SK-N-MC (cell line): ENCODE measurements around the gene ADGRF3.
A peak's percentile ranks its signal among the peaks of the same experiment; 100 is the strongest.

Source experiments
- DNase-seq: peaks from one replicate; pipeline ENCODE4 v3.0.0-alpha.2; 2011; ENCODE audit warnings: low read depth, low spot score
- H3K27ac ChIP-seq: fragments of 200-600 bp; sonication (generic); 2 replicates; pipeline ENCODE4 v1.5.1; 2016; ENCODE audit warnings: mixed run types
- H3K36me3 ChIP-seq: fragments of 200-600 bp; sonication (generic); 2 replicates; pipeline ENCODE4 v1.6.1; 2017; ENCODE audit warnings: antibody characterized with exemption, low read length, mixed read lengths; ENCODE audit not compliant: insufficient read depth
- H3K4me3 ChIP-seq: fragments of 200-600 bp; sonication (generic); 2 replicates; pipeline ENCODE4 v1.5.1; 2016
- H3K9ac ChIP-seq: fragments of 200-600 bp; sonication (generic); 2 replicates; pipeline ENCODE4 v1.8.0; 2017; ENCODE audit warnings: mixed run types, mixed read lengths; ENCODE audit not compliant: insufficient read length
- H3K9me3 ChIP-seq: fragments of 200-600 bp; sonication (generic); 2 replicates; pipeline ENCODE4 v1.6.1; 2017; ENCODE audit warnings: low read depth, mild to moderate bottlenecking, antibody characterized with exemption, low read length, moderate library complexity, mixed read lengths
- EZH2 ChIP-seq: fragments of 200-600 bp; sonication (generic); IDR thresholded peaks from one replicate; pipeline ENCODE4 v1.6.1; 2017; ENCODE audit warnings: antibody characterized with exemption
- FOXP2 ChIP-seq: optimal IDR thresholded peaks from 2 replicates; pipeline ENCODE3; 2011; ENCODE audit warnings: mild to moderate bottlenecking, moderate library complexity; ENCODE audit not compliant: insufficient read depth; ENCODE audit errors: extremely low read length, control extremely low read depth
- POLR2AphosphoS5 ChIP-seq: IDR thresholded peaks from 2 replicates; pipeline ENCODE4 v1.6.1; 2012; ENCODE audit warnings: mild to moderate bottlenecking, low read depth, low read length, borderline replicate concordance

The ADGRF3 gene

DNA sequence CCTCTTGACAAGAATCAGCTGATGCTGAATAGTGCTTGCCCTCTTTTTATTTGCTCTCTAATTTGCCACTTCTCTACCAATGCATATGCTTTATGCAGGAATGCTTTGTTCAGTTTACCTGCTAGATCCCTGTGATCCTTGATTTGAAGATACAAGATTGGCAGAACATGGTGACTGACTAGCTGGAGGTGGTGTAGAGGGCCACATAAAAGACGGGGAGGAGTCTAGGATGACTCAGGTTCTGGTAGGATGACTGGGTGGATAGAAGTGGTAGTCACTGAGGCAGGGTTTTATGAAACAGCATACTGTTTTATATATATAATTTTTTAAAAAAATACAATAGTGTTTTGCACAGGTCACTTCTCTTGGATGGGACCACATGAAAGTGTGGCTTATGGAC is 6.3 kb upstream of the ADGRF3 start:
- DNase-seq: no peak
- no peaks in the 10 kb centered on the region for H3K9me3 ChIP-seq
- H3K27ac ChIP-seq: no peak overlapping the region
- no peak for TF ChIP-seq POLR2AphosphoS5
- TF ChIP-seq FOXP2: no peak
- no peak for TF ChIP-seq EZH2
- peaks cover 19% of the 10 kb centered on the region for H3K36me3 ChIP-seq
- no peak overlapping the region for H3K9ac ChIP-seq
- H3K4me3 ChIP-seq: no peak overlapping the region

DNA sequence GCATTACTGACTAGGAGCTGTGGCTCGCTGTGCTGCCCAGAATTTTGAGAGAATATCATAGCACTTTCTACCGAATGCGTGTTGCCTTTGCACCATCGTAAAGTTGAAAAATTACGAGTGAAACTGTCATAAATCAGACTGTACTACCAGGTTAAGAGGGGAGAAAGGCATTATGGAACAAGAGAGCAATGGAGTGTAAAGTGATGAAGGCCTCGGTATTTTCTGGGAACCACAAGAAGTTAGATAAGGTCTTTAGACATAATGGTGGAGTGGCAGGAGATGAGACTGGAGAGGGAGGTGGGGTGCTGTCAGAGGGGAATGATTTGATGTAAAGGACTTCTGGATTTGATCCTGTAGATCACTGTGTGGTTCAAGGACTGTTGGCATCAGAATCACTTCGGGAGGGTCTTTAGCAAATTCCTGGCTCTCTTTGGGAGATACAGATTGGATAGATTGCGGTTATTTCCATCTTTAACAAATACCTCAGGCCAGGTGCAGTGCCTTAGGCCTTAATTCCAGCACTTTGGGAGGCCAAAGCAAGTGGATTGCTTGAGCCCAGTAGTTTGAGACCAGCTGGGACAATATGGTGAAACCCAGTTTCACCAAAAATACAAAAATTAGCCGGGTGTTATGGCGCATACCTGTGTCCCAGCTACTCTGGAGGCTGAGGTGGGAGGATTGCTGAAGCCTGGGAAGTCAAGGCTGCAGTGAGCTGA is 4.9 kb upstream of the ADGRF3 start:
- DNase-seq: no peak
- TF ChIP-seq EZH2 (no peak), POLR2AphosphoS5 (no peak), FOXP2 (no peak)
- Histone ChIP-seq H3K9ac (no peak overlapping the region), H3K36me3 (peaks cover 12% of the 10 kb centered on the region), H3K9me3 (no peaks in the 10 kb centered on the region), H3K4me3 (no peak overlapping the region), H3K27ac (no peak overlapping the region)

DNA sequence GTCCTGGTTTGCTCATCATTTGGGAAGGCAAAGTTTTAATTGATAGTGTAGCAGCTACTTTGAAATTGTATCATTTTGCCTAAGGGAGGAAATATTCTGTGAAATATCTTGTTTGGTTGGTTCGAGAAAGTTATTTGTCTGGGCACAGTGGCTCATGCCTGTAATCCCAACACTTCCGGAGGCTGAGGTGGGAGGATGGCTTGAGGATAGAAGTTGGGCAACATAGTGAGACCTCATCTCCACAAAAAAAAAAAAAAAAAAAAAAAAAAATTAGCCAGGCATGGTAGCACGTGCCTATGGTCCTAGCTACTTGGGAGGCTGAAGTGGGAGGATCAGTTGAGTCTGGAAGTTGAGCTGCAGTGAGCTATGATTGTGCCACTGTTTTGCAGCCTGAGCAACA is 3.1 kb upstream of the ADGRF3 start:
- TF ChIP-seq EZH2: no peak
- TF ChIP-seq FOXP2: no peak
- TF ChIP-seq POLR2AphosphoS5: no peak
- H3K4me3 ChIP-seq: no peak overlapping the region
- no peak for DNase-seq
- H3K36me3 ChIP-seq: peaks cover 12% of the 10 kb centered on the region
- no peaks in the 10 kb centered on the region for H3K9me3 ChIP-seq
- H3K27ac ChIP-seq: no peak overlapping the region
- no peak overlapping the region for H3K9ac ChIP-seq

- DNase-seq: no peak
- peaks cover 3% of the 10 kb centered on the region; the same call in 1 of the 2 replicates for H3K36me3 ChIP-seq
- TF ChIP-seq EZH2 (no peak), FOXP2 (no peak), POLR2AphosphoS5 (no peak)
- peak overlapping the region; percentile 98 for H3K4me3 ChIP-seq
- H3K27ac ChIP-seq: no peak overlapping the region
- H3K9ac ChIP-seq: peak overlapping the region; percentile 89
- H3K9me3 ChIP-seq: no peaks in the 10 kb centered on the region
These were observed 787 bp upstream of the ADGRF3 start for GRCh38 chr2:26347286-26347865.

DNA sequence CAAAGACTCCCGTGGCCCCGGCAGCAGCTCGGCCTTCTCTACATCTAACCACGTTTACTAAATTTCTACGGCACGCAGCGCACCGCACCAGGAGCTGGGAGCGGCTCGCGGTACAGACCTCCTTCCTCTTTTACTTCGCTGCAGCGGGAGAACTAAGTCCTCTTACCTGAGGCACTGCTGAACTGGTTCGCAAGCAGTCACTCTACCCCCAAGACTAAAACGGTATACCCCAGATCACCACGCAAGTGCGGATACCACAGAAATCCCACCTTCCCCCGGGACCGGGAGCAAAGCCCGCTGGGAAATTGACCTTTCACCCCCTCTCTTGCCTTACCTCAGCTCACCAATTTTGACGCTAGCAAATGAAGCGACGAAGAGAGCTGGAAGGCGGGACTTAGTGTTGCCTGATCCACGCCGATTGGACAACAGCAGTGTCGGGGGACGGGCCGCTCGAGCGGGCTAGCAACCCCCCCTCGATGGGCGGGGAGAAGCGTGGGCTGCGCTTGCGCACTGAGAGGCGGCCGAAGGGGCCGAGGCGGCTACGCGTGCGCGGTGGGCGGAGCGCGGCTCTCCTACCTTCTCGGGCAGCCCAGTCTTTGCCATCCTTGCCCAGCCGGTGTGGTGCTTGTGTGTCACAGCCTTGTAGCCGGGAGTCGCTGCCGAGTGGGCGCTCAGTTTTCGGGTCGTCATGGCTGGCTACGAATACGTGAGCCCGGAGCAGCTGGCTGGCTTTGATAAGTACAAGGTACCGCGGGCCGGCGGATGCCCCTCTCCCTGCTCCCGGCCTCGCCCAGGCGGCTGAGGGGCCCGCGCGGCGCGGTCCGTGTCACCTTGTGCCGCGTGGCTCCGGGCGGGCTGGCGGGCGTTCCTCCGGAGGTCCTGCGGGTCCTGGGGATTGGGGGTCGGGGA is 790 bp downstream of the ADGRF3 start, which contains the start of gene SELENOI:
Gene SELENOI (plus strand): TSS at position 599 of the 909 bp plus-strand sequence. CDS start 90 bp downstream, at position 689.
- Histone ChIP-seq H3K36me3 (peaks cover 3% of the 10 kb centered on the region; the same call in 1 of the 2 replicates), H3K4me3 (peak within 1 kb of the TSS; percentile 98), H3K9me3 (no peaks in the 10 kb centered on the region), H3K9ac (peak within 1 kb of the TSS; percentile 95), H3K27ac (peak within 1 kb of the TSS; percentile 83)
- peak; percentile 100 for DNase-seq
- TF ChIP-seq FOXP2: no peak
- peak; percentile 97 for TF ChIP-seq POLR2AphosphoS5

DNA sequence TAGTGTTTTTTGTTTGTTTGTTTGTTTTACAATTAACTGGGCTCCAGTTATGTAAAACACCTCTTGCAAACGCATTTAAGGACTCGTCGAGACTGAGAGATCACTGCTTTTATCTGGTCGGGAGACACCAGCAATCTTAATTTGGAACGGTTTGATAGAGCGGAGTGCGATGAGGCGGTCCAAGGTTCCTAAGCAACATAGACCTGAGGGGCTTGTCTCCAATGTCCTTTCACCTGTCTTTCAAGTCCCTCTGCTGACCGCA is 1.4 kb downstream of the ADGRF3 start:
- no peaks in the 10 kb centered on the region for H3K9me3 ChIP-seq
- H3K27ac ChIP-seq: peak overlapping the region; percentile 83
- peaks cover 3% of the 10 kb centered on the region; the same call in 1 of the 2 replicates for H3K36me3 ChIP-seq
- TF ChIP-seq EZH2 (no peak), FOXP2 (peak; percentile 4)
- peak overlapping the region; percentile 95 for H3K9ac ChIP-seq
- H3K4me3 ChIP-seq: peak overlapping the region; percentile 98
- no peak for DNase-seq

- Histone ChIP-seq H3K9ac (peak overlapping the region; percentile 95), H3K27ac (peak overlapping the region; percentile 83; the same call in 1 of the 2 replicates), H3K9me3 (no peaks in the 10 kb centered on the region), H3K36me3 (peaks cover 3% of the 10 kb centered on the region; the same call in 1 of the 2 replicates), H3K4me3 (peak overlapping the region; percentile 98)
- no peak for DNase-seq
- TF ChIP-seq POLR2AphosphoS5 (0 out of 2 replicates have a peak, but pooled peaks have one; percentile 21), FOXP2 (no peak)
These were observed 1.9 kb downstream of the ADGRF3 start for GRCh38 chr2:26344581-26345282.

GRCh38 chr2:26340831-26341230 is 5.8 kb downstream of the ADGRF3 start:
- H3K9me3 ChIP-seq: no peaks in the 10 kb centered on the region
- H3K9ac ChIP-seq: no peak overlapping the region
- no peak for DNase-seq
- H3K36me3 ChIP-seq: no peaks in the 10 kb centered on the region
- TF ChIP-seq POLR2AphosphoS5 (no peak), EZH2 (no peak), FOXP2 (no peak)
- no peak overlapping the region for H3K4me3 ChIP-seq
- no peak overlapping the region for H3K27ac ChIP-seq

DNA sequence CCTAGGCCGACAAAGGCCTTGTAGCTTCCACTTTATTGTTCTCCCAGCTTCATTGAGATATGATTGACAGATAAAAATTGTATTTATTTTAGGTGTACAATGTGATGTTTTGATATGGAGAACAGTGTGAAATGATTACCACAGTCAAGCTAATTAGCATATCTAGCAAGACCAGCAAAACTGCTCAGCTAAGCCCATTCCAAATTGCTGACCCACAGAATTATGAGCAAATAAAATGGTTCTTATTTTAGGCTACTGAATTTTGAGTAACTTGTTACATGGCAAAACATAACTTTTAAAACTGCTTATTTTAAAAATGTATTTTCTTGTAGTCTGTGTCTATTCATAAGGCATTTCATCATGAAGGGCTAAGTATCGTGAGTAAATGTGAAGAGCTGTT is 9.3 kb downstream of the ADGRF3 start:
- Histone ChIP-seq H3K27ac (no peak overlapping the region), H3K36me3 (no peaks in the 10 kb centered on the region), H3K9me3 (no peaks in the 10 kb centered on the region), H3K4me3 (no peak overlapping the region), H3K9ac (no peak overlapping the region)
- DNase-seq: no peak
- no peak for TF ChIP-seq POLR2AphosphoS5
- no peak for TF ChIP-seq EZH2
- no peak for TF ChIP-seq FOXP2
